GM10847 (cell line): ENCODE measurements around the gene GIPC3.

Experiments used
- POLR2A ChIP-seq: IDR thresholded peaks from 2 replicates; pipeline ENCODE4 v1.6.1; 2011; ENCODE audit not compliant: insufficient read length; ENCODE audit errors: extremely low read depth

The GIPC3 gene

DNA sequence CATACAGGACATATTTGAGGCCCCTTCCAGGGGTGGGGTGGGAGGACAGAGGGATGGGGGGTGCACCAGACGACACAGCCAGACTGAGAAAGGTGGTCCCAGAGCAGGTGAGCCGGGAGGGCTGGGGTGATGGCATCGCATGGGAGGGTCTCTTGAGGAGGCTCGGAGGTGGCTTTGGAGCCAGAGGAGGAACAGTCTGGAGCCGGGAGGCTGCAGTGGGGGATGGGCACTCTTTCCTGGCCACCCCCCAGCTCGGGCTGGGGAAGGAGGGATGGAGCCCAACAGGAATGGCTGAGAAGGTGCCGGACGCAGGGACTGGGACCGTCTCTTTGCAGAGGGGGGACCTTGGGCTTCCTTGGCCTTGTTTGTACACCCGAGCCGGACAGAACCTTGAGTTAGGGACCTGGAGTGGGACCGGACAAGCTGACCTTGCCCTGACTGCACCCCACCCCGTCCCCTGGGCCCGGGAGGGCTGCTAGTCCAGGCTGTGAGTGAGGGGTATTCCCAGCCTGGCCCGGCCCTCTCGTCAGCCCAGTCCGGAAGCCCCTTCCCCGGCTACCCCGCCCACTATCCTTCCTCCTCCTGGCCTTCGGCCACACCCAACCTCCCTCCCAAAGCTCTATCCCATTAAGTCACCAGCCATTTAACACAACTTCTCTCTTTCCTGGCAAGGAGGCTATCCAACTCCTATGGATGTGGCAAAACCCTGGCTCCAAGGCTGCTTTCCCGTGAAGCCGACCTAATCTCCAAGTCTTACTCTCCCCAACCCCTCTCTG is 22.2 kb downstream of the GIPC3 start:
- no peak for TF ChIP-seq POLR2A

- no peak for TF ChIP-seq POLR2A
Observed at GRCh38 chr19:3608079-3608641, 22.9 kb downstream of the GIPC3 start.

GRCh38 chr19:3608750-3609322 is 23.6 kb downstream of the GIPC3 start:
- no peak for TF ChIP-seq POLR2A

GRCh38 chr19:3609779-3610719 is 24.8 kb downstream of the GIPC3 start:
- TF ChIP-seq POLR2A, result no peak

GRCh38 chr19:3610745-3611717 is 25.8 kb downstream of the GIPC3 start:
- TF ChIP-seq POLR2A, result no peak

- TF ChIP-seq POLR2A, result no peak
Observed at GRCh38 chr19:3611841-3612240, 26.6 kb downstream of the GIPC3 start.

GRCh38 chr19:3612330-3612729 is 27.1 kb downstream of the GIPC3 start:
- no peak for TF ChIP-seq POLR2A

GRCh38 chr19:3612901-3613741 is 27.8 kb downstream of the GIPC3 start:
- TF ChIP-seq POLR2A, result no peak

DNA sequence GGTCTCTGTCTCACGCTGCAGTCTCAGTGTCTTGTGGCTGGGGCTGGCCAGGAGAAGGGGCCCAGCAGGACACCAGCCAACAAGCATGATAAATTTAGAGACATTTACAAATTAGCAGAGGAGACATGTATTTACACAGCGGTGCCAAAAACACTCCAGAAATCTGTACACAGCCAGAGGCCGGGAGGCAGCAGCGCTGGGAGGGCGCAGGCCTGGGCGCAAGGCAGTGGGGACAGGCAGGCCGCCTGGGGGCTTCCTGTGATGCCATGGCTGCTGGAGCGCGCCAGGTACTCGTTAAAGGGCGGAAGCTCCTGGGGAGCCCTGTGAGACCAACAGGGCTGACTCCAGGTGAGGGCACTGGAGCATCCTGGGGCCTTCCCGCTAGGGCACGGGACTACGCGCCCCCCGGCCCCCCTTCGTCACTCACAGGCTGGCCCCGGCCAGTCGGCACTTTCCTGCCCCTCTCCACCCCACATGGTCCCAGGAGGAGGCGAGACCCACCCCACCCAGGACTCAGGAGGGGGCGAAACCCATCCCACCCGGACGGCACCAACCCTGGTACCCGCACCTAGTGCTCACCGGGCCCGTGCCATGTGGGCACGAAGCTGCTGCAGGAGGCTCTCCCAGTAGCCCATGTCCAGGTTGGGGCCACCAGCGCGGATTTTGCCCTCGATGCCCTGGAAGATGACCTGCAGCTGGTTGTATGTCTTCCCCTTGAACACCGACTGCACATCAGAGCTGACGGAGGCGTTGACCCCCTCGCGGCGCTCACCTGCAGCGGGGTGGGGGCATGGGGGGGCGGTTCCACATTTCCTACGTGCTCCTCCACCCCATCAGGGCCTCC is 28.8 kb downstream of the GIPC3 start:
- no peak for TF ChIP-seq POLR2A

GRCh38 chr19:3614858-3615505 is 29.7 kb downstream of the GIPC3 start:
- TF ChIP-seq POLR2A, result no peak

DNA sequence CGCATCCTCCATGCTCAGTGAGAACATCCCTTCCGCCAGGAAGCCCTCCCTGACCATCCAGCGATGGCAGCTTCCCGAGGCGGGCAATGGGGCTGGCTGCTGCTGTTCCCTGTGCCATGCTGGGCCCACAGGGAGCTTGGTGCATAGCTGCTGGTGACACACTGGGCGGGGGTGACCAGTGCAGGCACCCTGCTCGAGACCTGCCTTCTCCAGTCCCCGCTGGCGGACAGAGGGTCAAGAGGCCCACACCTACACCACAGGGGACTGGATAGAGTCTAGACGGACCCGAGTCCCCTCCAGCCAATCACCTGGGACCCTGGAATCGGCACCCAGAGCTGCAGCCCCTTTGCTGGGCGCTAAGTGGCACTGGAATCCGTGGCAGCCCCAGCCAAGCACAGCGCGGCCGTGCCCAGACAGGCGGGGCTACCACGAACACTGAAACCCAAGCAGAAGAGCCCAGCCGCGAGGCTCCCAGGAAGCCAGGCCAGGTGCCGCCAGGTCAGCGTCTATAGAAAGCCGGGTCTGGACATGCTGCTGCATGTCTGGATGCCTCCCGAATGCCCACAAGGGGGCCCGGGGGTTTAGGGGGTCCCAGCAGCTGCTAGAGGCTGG is 30.4 kb downstream of the GIPC3 start:
- no peak for TF ChIP-seq POLR2A

- TF ChIP-seq POLR2A, result no peak
Observed at GRCh38 chr19:3617463-3617862, 32.2 kb downstream of the GIPC3 start.
